IMR-90 (cell line): ENCODE results near the gene MAMDC4. TPM values are rescaled to one million over a fixed set of nuclear protein-coding genes. Genes with fewer than 3 reads are reported as not detected.

Experiments
- ATAC-seq: fragments of 200-7000 bp; cut with Tn5 transposase; 2 replicates; pipeline ENCODE4 v1.9.1; 2020; ENCODE audit warnings: low read depth, mild to moderate bottlenecking, moderate library complexity
- BruUV-seq: library from RNA; stranded (reverse); fragments of 400-500 nt; replicated peaks from 2 replicates; lab custom pipeline; 2021; lab: Mats Ljungman, UMichigan
- CTCF ChIA-PET: fragments of 300-600 bp; formaldehyde crosslinking; extraction: SDS; loops from one replicate; lab custom pipeline; 2021; ENCODE audit warnings: antibody characterized with exemption; lab: Yijun Ruan, JAX
- POLR2A ChIA-PET: fragments of 300-600 bp; sonication (Branson Sonifier 250); formaldehyde crosslinking; loops from one replicate; lab custom pipeline; 2022; ENCODE audit warnings: antibody characterized with exemption; ENCODE audit not compliant: unreplicated experiment; lab: Charles Lee
- DNase-seq: peaks from one replicate; pipeline ENCODE4 v3.0.0; 2013
- H2AFZ ChIP-seq: replicated peaks from 2 replicates; pipeline ENCODE3; 2013; ENCODE audit warnings: low read length, mild to moderate bottlenecking; ENCODE audit not compliant: poor library complexity
- H2AK5ac ChIP-seq: 2 replicates; pipeline ENCODE4 v1.6.1; 2013; ENCODE audit warnings: low read depth, low read length, inconsistent platforms
- H2AK9ac ChIP-seq: replicated peaks from 2 replicates; pipeline ENCODE3; 2013; ENCODE audit warnings: mild to moderate bottlenecking, low read depth, low read length, moderate library complexity; ENCODE audit not compliant: poor library complexity
- H2BK120ac ChIP-seq: 2 replicates; pipeline ENCODE4 v1.6.1; 2013; ENCODE audit warnings: low read depth, low read length, inconsistent platforms
- H2BK15ac ChIP-seq: 3 replicates; pipeline ENCODE4 v1.6.1; 2013; ENCODE audit warnings: low read depth, low read length, inconsistent platforms
- H2BK20ac ChIP-seq: 2 replicates; pipeline ENCODE4 v1.6.1; 2013; ENCODE audit warnings: low read depth, mild to moderate bottlenecking, inconsistent platforms, low read length, moderate library complexity
- H2BK5ac ChIP-seq: 2 replicates; pipeline ENCODE4 v1.6.1; 2013; ENCODE audit warnings: mild to moderate bottlenecking, low read depth, low read length, inconsistent platforms; ENCODE audit not compliant: poor library complexity, severe bottlenecking
- H3K14ac ChIP-seq: replicated peaks from 2 replicates; pipeline ENCODE4 v1.6.1; 2013; ENCODE audit warnings: low read depth, low read length, inconsistent platforms
- H3K18ac ChIP-seq: 2 replicates; pipeline ENCODE4 v1.6.1; 2013; ENCODE audit warnings: low read depth, low read length, control low read depth
- H3K23ac ChIP-seq: 2 replicates; pipeline ENCODE4 v1.6.1; 2013; ENCODE audit warnings: low read depth, low read length, inconsistent platforms
- H3K27ac ChIP-seq: 2 replicates; pipeline ENCODE4 v1.5.1; 2013; ENCODE audit warnings: mild to moderate bottlenecking, control low read depth, low read length; ENCODE audit not compliant: insufficient read depth
- H3K27me3 ChIP-seq: 2 replicates; pipeline ENCODE4 v1.6.1; 2013; ENCODE audit warnings: low read length; ENCODE audit not compliant: control insufficient read depth, insufficient read depth
- H3K36me3 ChIP-seq: 2 replicates; pipeline ENCODE4 v1.6.1; 2013; ENCODE audit warnings: low read length, mixed read lengths; ENCODE audit not compliant: control insufficient read depth, insufficient read depth
- H3K4ac ChIP-seq: 2 replicates; pipeline ENCODE4 v1.6.1; 2013; ENCODE audit warnings: low read depth, low read length, inconsistent platforms
- H3K4me1 ChIP-seq: 2 replicates; pipeline ENCODE4 v1.6.1; 2013; ENCODE audit warnings: low read length, mixed read lengths; ENCODE audit not compliant: control insufficient read depth, insufficient read depth
- H3K4me2 ChIP-seq: 2 replicates; pipeline ENCODE4 v1.6.1; 2013; ENCODE audit warnings: low read depth, mild to moderate bottlenecking, control low read depth, low read length, moderate library complexity
- H3K4me3 ChIP-seq: 2 replicates; pipeline ENCODE4 v1.5.1; 2013; ENCODE audit warnings: low read depth, mild to moderate bottlenecking, control low read depth, low read length, moderate library complexity; ENCODE audit not compliant: insufficient read depth
- H3K56ac ChIP-seq: 2 replicates; pipeline ENCODE4 v1.6.1; 2013; ENCODE audit warnings: low read length, inconsistent platforms; ENCODE audit not compliant: insufficient read depth; ENCODE audit errors: extremely low read depth
- H3K79me1 ChIP-seq, 2 experiments: 2 replicates each; pipeline ENCODE4 v1.6.1; 2013; ENCODE audit warnings: low read length in 2 of 2, inconsistent platforms in 1 of 2, low read depth in 1 of 2
- H3K9ac ChIP-seq: 2 replicates; pipeline ENCODE4 v1.6.1; 2013; ENCODE audit warnings: low read depth, low read length, control low read depth
- H3K9me1 ChIP-seq: 2 replicates; pipeline ENCODE4 v1.6.1; 2013; ENCODE audit warnings: low read length, inconsistent platforms; ENCODE audit not compliant: insufficient read depth
- H3K9me3 ChIP-seq: 2 replicates; pipeline ENCODE4 v1.6.1; 2013; ENCODE audit warnings: low read length; ENCODE audit not compliant: control insufficient read depth, insufficient read depth
- H4K20me1 ChIP-seq: 2 replicates; pipeline ENCODE4 v1.6.1; 2013; ENCODE audit warnings: low read length, inconsistent platforms; ENCODE audit not compliant: insufficient read depth
- H4K5ac ChIP-seq: 2 replicates; pipeline ENCODE4 v1.6.1; 2013; ENCODE audit warnings: mild to moderate bottlenecking, low read depth, low read length, control low read depth
- H4K8ac ChIP-seq, 2 experiments: 2 replicates each; pipeline ENCODE4 v1.6.1; 2013; ENCODE audit warnings: low read depth in 2 of 2, low read length in 2 of 2, control low read depth in 1 of 2, inconsistent platforms in 1 of 2
- H4K91ac ChIP-seq: 2 replicates; pipeline ENCODE4 v1.6.1; 2013; ENCODE audit warnings: low read depth, low read length, inconsistent platforms; ENCODE audit not compliant: insufficient read depth
- MXI1 ChIP-seq: IDR thresholded peaks from 2 replicates; pipeline ENCODE4 v1.6.1; 2012; ENCODE audit warnings: low read depth, mild to moderate bottlenecking, low read length, moderate library complexity, borderline replicate concordance
- RFX5 ChIP-seq: IDR thresholded peaks from 2 replicates; pipeline ENCODE4 v1.8.0; 2012; ENCODE audit warnings: low read depth, mild to moderate bottlenecking, low read length, moderate library complexity
- SMC3 ChIP-seq: fragments of 150-350 bp; IDR thresholded peaks from 2 replicates; pipeline ENCODE4 v1.6.1; 2016; ENCODE audit warnings: low read depth, mild to moderate bottlenecking, antibody characterized with exemption, low read length, moderate library complexity
- WGBS, 2 experiments: methylation state at CpG; one replicate each; pipeline versions ENCODE4 v1.1.5 to v1.1.7; 2013; ENCODE audit warnings: missing lambda C conversion rate in 2 of 2; ENCODE audit not compliant: insufficient read length in 1 of 2; ENCODE audit errors: extremely low coverage in 2 of 2; 5-methylcytosine and 5-hydroxymethylcytosine counted together
- dilution Hi-C: fragments of 300-500 bp; cut with HindIII; formaldehyde crosslinking; loops from one replicate; pipeline ENCODE4 v1.14.3; 2018; ENCODE audit warnings: low sequenced_read_pairs; ENCODE audit not compliant: unreplicated experiment
- in situ Hi-C: fragments of 300-500 bp; cut with MboI; formaldehyde crosslinking; loops from 3 replicates; pipeline ENCODE4 v1.14.3; 2019; ENCODE audit warnings: low sequenced_read_pairs, inconsistent platforms, mixed read lengths
- intact Hi-C: fragments of 100-400 bp; cut with micrococcal nuclease; formaldehyde crosslinking; loops from 2 replicates; pipeline ENCODE4 v1.10.0; 2022
- polyA plus RNA-seq, 3 experiments: library from polyadenylated mRNA; depleted of rRNA; stranded (reverse); fragments of >200 nt; gene quantifications; 2 replicates each; pipeline ENCODE4 v1.2.3, GENCODE V29; 2012; ENCODE audit warnings: low replicate concordance in 1 of 3
- total RNA-seq: library from RNA; depleted of rRNA; stranded (reverse); fragments of >200 nt; gene quantifications from 2 replicates; pipeline ENCODE4 v1.2.3, GENCODE V29; 2012

The MAMDC4 gene
- total and polyA plus RNA-seq, 2 of the 4 experiments (the other 2 are of a cell fraction): 0.18 to 3.5 TPM

DNA sequence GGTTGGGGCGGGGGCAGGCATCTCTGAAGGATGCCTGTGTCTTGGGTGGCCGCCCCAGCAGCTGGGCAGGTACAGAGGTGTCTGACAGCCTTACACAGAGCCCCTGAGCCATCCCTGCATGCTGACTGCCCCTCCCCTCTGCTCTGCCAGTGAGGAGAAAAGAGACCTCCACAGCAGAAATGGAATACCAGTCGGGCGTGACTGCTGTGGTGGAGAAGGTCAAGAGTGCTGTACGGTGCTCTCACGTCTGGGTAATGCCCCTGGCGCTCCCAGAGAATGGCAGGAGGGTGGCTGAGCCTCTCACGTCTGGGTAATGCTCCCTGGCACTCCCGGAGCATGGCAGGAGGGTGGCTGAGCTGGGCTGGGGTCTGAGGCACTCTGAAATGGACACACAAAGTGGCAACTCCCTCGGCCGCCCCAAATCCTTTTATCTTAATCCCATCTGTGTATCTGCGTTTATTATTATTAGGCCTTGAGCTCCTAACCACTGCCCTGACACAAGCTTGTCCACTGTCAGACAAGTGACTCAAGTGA is 46.9 kb upstream of the MAMDC4 start:
- Histone ChIP-seq H3K14ac (no peak overlapping the region), H3K4me2 (no peak overlapping the region), H4K8ac (no peak overlapping the region), H3K4ac (no peak overlapping the region), H3K79me1 (peaks cover 20 to 27% of the 10 kb centered on the region in 2 experiments), H4K91ac (no peak overlapping the region), H3K56ac (no peak overlapping the region), H2AK9ac (no peak overlapping the region), H3K4me1 (peaks cover 16% of the 10 kb centered on the region), H2BK15ac (no peak overlapping the region), H3K4me3 (no peak overlapping the region), H3K9me3 (no peaks in the 10 kb centered on the region), H3K9me1 (no peaks in the 10 kb centered on the region), H3K27ac (no peak overlapping the region), H4K20me1 (peaks cover 13% of the 10 kb centered on the region; the same call in 1 of the 2 replicates), H4K5ac (no peak overlapping the region), H3K18ac (no peak overlapping the region), H2AK5ac (no peak overlapping the region), H2BK5ac (no peak overlapping the region), H2BK20ac (no peak overlapping the region), H2BK120ac (no peak overlapping the region), H3K9ac (no peak overlapping the region), H3K27me3 (peaks cover 16% of the 10 kb centered on the region), H3K23ac (no peak overlapping the region), H2AFZ (no peak overlapping the region), H3K36me3 (peaks cover 2% of the 10 kb centered on the region)
- WGBS, 2 experiments: 78% methylated on average over 6 of the region's 12 CpGs; no CpG with 5 or more reads in 1 of the 2 experiments
- intact Hi-C loops (no loop called here), dilution Hi-C loops (no loop called here), in situ Hi-C loops (no loop called here)
- ATAC-seq (no peak), DNase-seq (no peak)
- TF ChIP-seq SMC3 (no peak), RFX5 (no peak), MXI1 (no peak)
- no TSS peak for BruUV-seq
- POLR2A ChIA-PET: no interaction called here
- CTCF ChIA-PET: no interaction called here
